Fibroblast of the aortic adventitia (primary cell): ENCODE results near the gene ARMC9. TPM values are rescaled to one million over a fixed set of nuclear protein-coding genes. Genes with fewer than 3 reads are reported as not detected.

Experiments used
- DNase-seq: peaks from one replicate; pipeline ENCODE4 v3.0.0-alpha.2; 2010; ENCODE audit warnings: low read depth
- H3K4me3 ChIP-seq: 2 replicates; pipeline ENCODE4 v1.5.1; 2011; ENCODE audit warnings: low read depth, mild to moderate bottlenecking, control low read depth, low read length, moderate library complexity
- CTCF ChIP-seq: IDR thresholded peaks from 2 replicates; pipeline ENCODE4 v1.5.1; 2011; ENCODE audit warnings: mild to moderate bottlenecking, low read length, control low read depth, inconsistent platforms; ENCODE audit not compliant: insufficient read depth
- total RNA-seq: library from RNA; depleted of rRNA; stranded (reverse); fragments of >200 nt; gene quantifications from 2 replicates; pipeline ENCODE4 v1.2.3, GENCODE V29; 2012; ENCODE audit warnings: low replicate concordance

Gene ARMC9
- total RNA-seq, 1 donor, result 94.4 TPM

DNA sequence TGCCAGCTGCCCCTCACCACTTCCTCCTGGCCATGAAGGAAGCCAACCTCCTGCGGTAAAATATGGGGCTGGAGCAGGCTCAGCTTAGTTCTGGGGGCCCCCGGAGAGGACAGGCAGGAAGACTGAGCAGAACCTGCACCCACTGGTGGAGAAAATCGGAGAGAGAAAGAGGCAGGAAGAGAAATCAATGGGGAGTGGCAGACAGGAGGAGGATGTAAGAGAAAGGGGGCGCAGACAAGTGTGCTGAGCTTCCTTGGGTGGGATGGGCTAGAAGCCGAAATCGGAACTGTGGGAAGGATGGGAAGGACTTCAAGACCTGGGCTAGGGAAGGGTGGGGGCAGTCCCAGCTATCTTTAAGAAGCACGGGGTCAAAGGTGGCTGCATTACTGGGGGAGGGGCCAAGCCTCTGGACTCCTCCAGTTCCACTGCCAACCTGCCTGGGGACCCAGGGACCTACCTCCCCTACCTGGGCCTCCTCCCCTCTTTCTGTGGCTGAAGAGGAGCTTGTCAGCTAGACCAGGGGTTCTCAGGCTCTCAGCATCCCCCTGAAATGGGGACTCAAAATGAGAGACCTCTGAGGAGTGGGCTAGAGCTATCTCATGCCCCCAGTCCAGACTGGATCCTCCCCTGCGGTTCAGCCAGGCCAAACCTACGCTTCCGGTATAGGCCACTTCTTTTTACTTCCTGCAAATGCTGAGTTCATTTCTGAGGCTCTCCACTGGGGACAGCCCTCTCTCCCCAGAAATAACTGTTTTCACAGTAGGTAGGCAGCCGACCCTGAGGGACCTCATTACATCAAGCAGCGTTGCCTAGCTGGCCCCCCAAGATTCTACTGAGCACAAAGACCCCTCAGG lies 163.5 kb downstream of the ARMC9 start:
- DNase-seq, result no peak
- TF ChIP-seq CTCF, result no peak
- H3K4me3 ChIP-seq, result no peak overlapping the region

- H3K4me3 ChIP-seq, result no peak overlapping the region
- DNase-seq, result no peak
- no peak for TF ChIP-seq CTCF
Measured at GRCh38 chr2:231362555-231363184, 164.2 kb downstream of the ARMC9 start.

GRCh38 chr2:231364061-231364460 lies 165.6 kb downstream of the ARMC9 start:
- no peak for DNase-seq
- H3K4me3 ChIP-seq, result no peak overlapping the region
- no peak for TF ChIP-seq CTCF

DNA sequence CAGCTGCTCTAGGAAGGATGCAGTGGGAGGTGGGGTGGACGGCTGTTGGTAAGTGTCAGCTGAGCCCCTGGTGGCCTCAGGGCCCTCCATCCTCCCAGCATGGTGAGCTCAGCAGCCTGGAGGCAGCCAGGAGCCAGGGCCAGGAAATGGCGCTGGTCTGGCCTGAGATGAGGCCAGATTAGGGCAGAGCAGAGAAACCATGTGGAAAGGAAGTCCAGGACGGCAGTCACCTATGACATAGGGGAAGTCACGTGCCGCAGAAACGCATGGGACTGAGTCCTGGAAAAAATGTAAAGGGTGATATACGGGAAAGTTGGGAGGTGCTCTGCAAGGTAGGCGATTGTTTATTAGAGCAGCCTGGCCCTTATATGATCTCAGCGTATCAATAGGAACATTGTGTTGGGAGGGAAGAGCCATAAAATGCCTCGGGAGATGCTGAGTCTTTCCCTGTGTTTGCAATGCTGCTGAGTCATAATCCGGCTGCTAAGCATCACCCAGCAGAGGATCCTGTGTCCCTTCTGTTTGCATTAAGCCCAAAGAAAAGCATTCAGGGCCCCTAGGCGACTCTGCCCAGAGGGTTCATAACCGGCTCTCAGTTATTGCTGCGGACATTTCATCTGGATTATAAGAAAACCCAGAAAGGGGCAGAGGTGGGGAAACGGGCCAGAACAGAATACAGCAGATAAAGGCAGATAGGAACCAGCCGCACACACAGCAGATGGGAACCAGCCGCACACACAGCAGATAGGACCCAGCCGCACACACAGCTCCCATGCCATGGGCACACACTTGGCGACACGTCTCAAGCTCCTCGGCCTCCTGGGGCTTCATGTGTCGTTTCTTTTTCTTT lies 166.8 kb downstream of the ARMC9 start:
- H3K4me3 ChIP-seq, result no peak overlapping the region
- TF ChIP-seq CTCF, result no peak
- peak; percentile 63 for DNase-seq

DNA sequence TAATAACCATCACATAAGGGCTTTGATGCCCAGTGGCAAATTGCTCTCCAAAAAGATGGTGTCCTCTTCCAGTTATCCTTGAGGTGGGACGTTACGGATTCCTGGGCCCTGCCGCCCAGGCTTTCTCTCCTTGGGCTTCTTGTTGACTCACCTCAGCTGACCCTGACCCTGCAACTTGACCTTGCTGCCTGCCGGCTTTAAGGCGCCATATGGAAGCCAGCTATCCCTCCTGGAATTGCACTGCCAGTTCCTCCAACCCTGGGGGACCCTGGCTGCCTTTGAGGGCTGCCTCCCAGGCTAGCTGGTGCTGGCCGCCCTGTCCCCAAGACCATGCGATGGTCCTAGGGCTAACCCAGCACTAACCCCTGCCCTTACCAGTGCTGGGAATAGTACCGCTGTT lies 168.7 kb downstream of the ARMC9 start:
- no peak for TF ChIP-seq CTCF
- no peak overlapping the region for H3K4me3 ChIP-seq
- no peak for DNase-seq

GRCh38 chr2:231369580-231370428 lies 171.4 kb downstream of the ARMC9 start:
- no peak overlapping the region for H3K4me3 ChIP-seq
- TF ChIP-seq CTCF, result no peak
- no peak for DNase-seq
